HepG2 (cell line): ENCODE measurements around the gene NEDD8. TPM values are rescaled to one million over a fixed set of nuclear protein-coding genes. Genes with fewer than 3 reads are reported as not detected.

Experiments
- ATAC-seq: fragments of 200-7000 bp; cut with Tn5 transposase; 3 replicates; pipeline ENCODE4 v1.9.1; 2020; ENCODE audit warnings: mild to moderate bottlenecking, moderate library complexity
- BruUV-seq: library from RNA; stranded (reverse); fragments of 400-500 nt; replicated peaks from 2 replicates; lab custom pipeline; 2021; lab: Mats Ljungman, UMichigan
- CTCF ChIA-PET: fragments of 300-600 bp; formaldehyde crosslinking; extraction: SDS; loops from one replicate; lab custom pipeline; 2021; ENCODE audit warnings: low total read pairs, inconsistent platforms, low intra/inter-chr PET ratio; lab: Yijun Ruan, JAX
- POLR2A ChIA-PET: fragments of 350-600 bp; sonication (Branson Sonifier 250); formaldehyde crosslinking; loops from one replicate; lab custom pipeline; 2020; ENCODE audit warnings: antibody characterized with exemption, inconsistent platforms; lab: Yijun Ruan, JAX
- DNase-seq: peaks from one replicate; pipeline ENCODE4 v3.0.0-alpha.2; 2015; ENCODE audit warnings: low spot score
- FAIRE-seq: peaks from 3 replicates; lab custom pipeline; 2011; peaks lifted over from hg19 to GRCh38; lab: Jason Lieb, UNC
- H2AFZ ChIP-seq: one replicate; pipeline ENCODE4 v1.6.1; 2011; ENCODE audit warnings: low read length, inconsistent platforms
- H3K27ac ChIP-seq: fragments of 300-600 bp; 3 replicates; pipeline ENCODE4 v1.8.0; 2011; ENCODE audit warnings: mixed run types, mild to moderate bottlenecking, mixed read lengths, low read length, inconsistent platforms; ENCODE audit not compliant: insufficient read depth; ENCODE audit errors: extremely low read length
- H3K27me3 ChIP-seq, 2 experiments: fragments of 200-600 bp in 1 of 2; 2 replicates in 1 of 2; 3 replicates in 1 of 2; pipeline versions ENCODE4 v1.6.0 to v1.8.0; 2011; ENCODE audit warnings: low read length in 2 of 2, mild to moderate bottlenecking in 2 of 2, moderate library complexity in 2 of 2, inconsistent platforms in 1 of 2; ENCODE audit not compliant: insufficient read depth in 2 of 2, control insufficient read depth in 1 of 2
- H3K36me3 ChIP-seq, 2 experiments: fragments of 200-600 bp in 1 of 2; replicated peaks in 1 of 2; 2 replicates in 1 of 2; 3 replicates in 1 of 2; pipeline versions ENCODE4 v1.5.1 to v1.8.0; 2011; ENCODE audit warnings: low read length in 2 of 2, inconsistent platforms in 1 of 2; ENCODE audit not compliant: insufficient read depth in 2 of 2, control insufficient read depth in 1 of 2
- H3K4me1 ChIP-seq: 2 replicates; pipeline ENCODE4 v1.5.1; 2012; ENCODE audit warnings: low read length, inconsistent platforms; ENCODE audit not compliant: insufficient read depth
- H3K4me2 ChIP-seq: 2 replicates; pipeline ENCODE4 v1.6.0; 2011; ENCODE audit warnings: low read depth, low read length, inconsistent platforms
- H3K4me3 ChIP-seq, 3 experiments: fragments of 200-600 bp in 1 of 3; sonication (generic), shearing (Covaris generic) in 1 of 3; replicated peaks in 1 of 3; 2 replicates each; pipeline ENCODE4 v1.5.1; 2011 to 2016; ENCODE audit warnings: low read length in 3 of 3, inconsistent platforms in 2 of 3, low read depth in 2 of 3, mild to moderate bottlenecking in 2 of 3, control low read depth in 1 of 3, mixed read lengths in 1 of 3; ENCODE audit not compliant: insufficient read depth in 1 of 3
- H3K79me2 ChIP-seq: one replicate; pipeline ENCODE4 v1.6.1; 2011; ENCODE audit warnings: low read length, inconsistent platforms; ENCODE audit not compliant: insufficient read depth
- H3K9ac ChIP-seq: 2 replicates; pipeline ENCODE4 v1.6.0; 2011; ENCODE audit warnings: mild to moderate bottlenecking, low read depth, low read length, inconsistent platforms; ENCODE audit not compliant: insufficient read depth
- H3K9me3 ChIP-seq: 2 replicates; pipeline ENCODE4 v1.5.1; 2012; ENCODE audit warnings: mild to moderate bottlenecking, low read length
- H4K20me1 ChIP-seq: 2 replicates; pipeline ENCODE4 v1.6.0; 2011; ENCODE audit warnings: inconsistent platforms, mild to moderate bottlenecking, low read length, moderate library complexity; ENCODE audit not compliant: insufficient read depth
- FLYWCH1 ChIP-seq: sonication (generic); formaldehyde crosslinking; IDR thresholded peaks from 2 replicates; pipeline ENCODE4 v1.8.1; 2023; ENCODE audit warnings: mild to moderate bottlenecking, missing genetic modification reagents
- KAT8 ChIP-seq: IDR thresholded peaks from 2 replicates; pipeline ENCODE4 v1.6.1; 2016; ENCODE audit warnings: missing genetic modification reagents, missing compliant biosample characterization
- MTA3 ChIP-seq: sonication (generic); formaldehyde crosslinking; IDR thresholded peaks from 2 replicates; pipeline ENCODE4 v1.4.0; 2020; ENCODE audit warnings: missing genetic modification reagents
- NFAT5 ChIP-seq: sonication (generic); formaldehyde crosslinking; IDR thresholded peaks from 2 replicates; pipeline ENCODE4 v1.4.0; 2020; ENCODE audit warnings: missing genetic modification reagents
- NR2C2 ChIP-seq: sonication (generic); formaldehyde crosslinking; IDR thresholded peaks from 2 replicates; pipeline ENCODE4 v1.4.0; 2020; ENCODE audit warnings: missing genetic modification reagents, mild to moderate bottlenecking, moderate library complexity, borderline replicate concordance
- THRA ChIP-seq: sonication (generic); formaldehyde crosslinking; IDR thresholded peaks from 2 replicates; pipeline ENCODE4 v1.4.0; 2020; ENCODE audit warnings: missing genetic modification reagents, borderline replicate concordance
- ZNF20 ChIP-seq: sonication (generic); formaldehyde crosslinking; IDR thresholded peaks from 2 replicates; pipeline ENCODE4 v1.4.0; 2020; ENCODE audit warnings: mild to moderate bottlenecking, moderate library complexity, missing genetic modification reagents
- ZNF281 ChIP-seq: sonication (generic); formaldehyde crosslinking; IDR thresholded peaks from 2 replicates; pipeline ENCODE4 v1.4.0; 2020; ENCODE audit warnings: missing genetic modification reagents, borderline replicate concordance
- ZNF343 ChIP-seq: sonication (generic); formaldehyde crosslinking; IDR thresholded peaks from 2 replicates; pipeline ENCODE4 v1.4.0; 2020; ENCODE audit warnings: mild to moderate bottlenecking, missing genetic modification reagents
- ZNF367 ChIP-seq: sonication (generic); formaldehyde crosslinking; IDR thresholded peaks from 2 replicates; pipeline ENCODE4 v1.4.0; 2020; ENCODE audit warnings: missing genetic modification reagents, borderline replicate concordance
- ZNF530 ChIP-seq: sonication (generic); formaldehyde crosslinking; IDR thresholded peaks from 2 replicates; pipeline ENCODE4 v1.5.0; 2020; ENCODE audit warnings: low read depth, mild to moderate bottlenecking, missing genetic modification reagents
- ZNF562 ChIP-seq: sonication (generic); formaldehyde crosslinking; IDR thresholded peaks from 2 replicates; pipeline ENCODE4 v1.8.0; 2022; ENCODE audit warnings: missing genetic modification reagents, borderline replicate concordance
- ZNF703 ChIP-seq: sonication (generic); formaldehyde crosslinking; IDR thresholded peaks from 2 replicates; pipeline ENCODE4 v1.5.1; 2020; ENCODE audit warnings: missing genetic modification reagents, mild to moderate bottlenecking, moderate library complexity, borderline replicate concordance
- ZNF749 ChIP-seq: sonication (generic); formaldehyde crosslinking; IDR thresholded peaks from 2 replicates; pipeline ENCODE4 v1.8.0; 2022; ENCODE audit warnings: mild to moderate bottlenecking, missing genetic modification reagents, moderate library complexity, borderline replicate concordance
- WGBS: methylation state at CpG from one replicate; pipeline ENCODE4 v1.1.6; 2017; ENCODE audit warnings: low lambda C conversion rate; 5-methylcytosine and 5-hydroxymethylcytosine counted together
- in situ Hi-C: cut with HindIII; loops from 2 replicates; pipeline ENCODE4 v1.10.0; 2017; ENCODE audit warnings: low pct_unique_long_range_greater_than_20kb; ENCODE audit not compliant: extremely low pct_ligation_motif_present
- intact Hi-C: fragments of 100-400 bp; cut with micrococcal nuclease; formaldehyde crosslinking; loops from one replicate; pipeline ENCODE4 v1.10.0; 2022; ENCODE audit not compliant: unreplicated experiment
- polyA plus RNA-seq, 8 experiments: library from polyadenylated mRNA; depleted of rRNA in 3 of 8; stranded (reverse) in 7 of 8; unstranded in 1 of 8; fragments of >200 nt; fragmentation: Illumina TruSeq in 4 of 8; extraction: Trizol in 4 of 8; gene quantifications; 2 replicates each; pipeline versions ENCODE4 v1.2.1 to v1.2.3, GENCODE V29; 2011 to 2016; ENCODE audit warnings: low read depth in 4 of 8, missing spikeins in 1 of 8, mixed read lengths in 1 of 8; ENCODE audit not compliant: insufficient read depth in 1 of 8
- total RNA-seq, 5 experiments: library from RNA; depleted of rRNA; stranded (reverse); fragments of >200 nt; fragmentation: Illumina TruSeq; extraction: Trizol; gene quantifications; 2 replicates each; pipeline ENCODE4 v1.2.3, GENCODE V29; 2016; ENCODE audit warnings: low read depth in 1 of 5

NEDD8 gene
- total and polyA plus RNA-seq, 2 of the 13 experiments (the other 11 are each of a cell fraction or from before 2014, with no cell fraction given), result 535 to 713 TPM

- Histone ChIP-seq H3K27me3 (no peaks in the 10 kb centered on the region), H3K79me2 (peaks cover 2% of the 10 kb centered on the region), H4K20me1 (no peaks in the 10 kb centered on the region), H3K4me1 (peaks cover 9% of the 10 kb centered on the region), H3K9ac (no peak overlapping the region), H3K4me3 (no peak overlapping the region), H3K4me2 (no peak overlapping the region), H3K9me3 (no peaks in the 10 kb centered on the region), H3K27ac (no peak overlapping the region), H3K36me3 (no peaks in the 10 kb centered on the region), H2AFZ (no peak overlapping the region)
- ChIA-PET POLR2A (no interaction called here), CTCF (no interaction called here)
- no TSS peak for BruUV-seq
- FAIRE-seq (no peak), ATAC-seq (no peak), DNase-seq (no peak)
- in situ Hi-C loops (no loop called here), intact Hi-C loops (no loop called here)
- TF ChIP-seq ZNF749 (CRISPR knock-in tag) (no peak), NFAT5 (CRISPR knock-in tag) (no peak), NR2C2 (no peak), ZNF703 (CRISPR knock-in tag) (no peak), ZNF343 (CRISPR knock-in tag) (no peak), THRA (CRISPR knock-in tag) (no peak), KAT8 (CRISPR knock-in tag) (no peak), ZNF367 (CRISPR knock-in tag) (no peak), ZNF562 (CRISPR knock-in tag) (no peak), MTA3 (CRISPR knock-in tag) (no peak), FLYWCH1 (CRISPR knock-in tag) (no peak), ZNF20 (CRISPR knock-in tag) (no peak), ZNF281 (CRISPR knock-in tag) (no peak), ZNF530 (no peak)
- WGBS, result 96% methylated on average over 6 of the region's 6 CpGs
Measured at GRCh38 chr14:24277071-24277470, 44.9 kb upstream of the NEDD8 start.
